Activated naive CD4-positive, alpha-beta T cell treated with anti-CD3 and anti-CD28 coated beads for 36 hours (primary cell): ENCODE results near the gene VPS25. TPM values are rescaled to one million over a fixed set of nuclear protein-coding genes. Genes with fewer than 3 reads are reported as not detected.

Source experiments
- CTCF ChIA-PET: fragments of 350-600 bp; sonication (Branson Sonifier 250); formaldehyde crosslinking; loops from one replicate; lab custom pipeline; 2021; ENCODE audit warnings: antibody characterized with exemption; lab: Charles Lee
- DNase-seq: peaks from one replicate; pipeline ENCODE4 v3.0.0-alpha.2; 2020
- H3K27ac Mint-ChIP-seq: one replicate; pipeline ENCODE4 v1.8.0; 2021; ENCODE audit warnings: mild to moderate bottlenecking, mixed read lengths
- H3K27me3 Mint-ChIP-seq: one replicate; pipeline ENCODE4 v1.8.0; 2021; ENCODE audit warnings: low read depth, mixed read lengths
- H3K36me3 Mint-ChIP-seq: one replicate; pipeline ENCODE4 v1.8.0; 2021; ENCODE audit warnings: low read depth, mixed read lengths
- H3K4me1 Mint-ChIP-seq: one replicate; pipeline ENCODE4 v1.8.0; 2021; ENCODE audit warnings: low read depth, mixed read lengths
- H3K4me3 Mint-ChIP-seq: one replicate; pipeline ENCODE4 v1.8.0; 2021; ENCODE audit warnings: mild to moderate bottlenecking, moderate library complexity, mixed read lengths
- H3K9me3 Mint-ChIP-seq: one replicate; pipeline ENCODE4 v1.8.0; 2021; ENCODE audit warnings: mixed read lengths
- intact Hi-C: fragments of 100-400 bp; cut with micrococcal nuclease; formaldehyde crosslinking; loops from one replicate; pipeline ENCODE4 v1.15.1; 2023
- total RNA-seq, 2 experiments: library from RNA; stranded (reverse); gene quantifications; one replicate each; pipeline ENCODE4 v1.2.3, GENCODE V29; 2021

The VPS25 gene
- total RNA-seq, 2 experiments from 2014 or later = 57.5 to 58.2 TPM

DNA sequence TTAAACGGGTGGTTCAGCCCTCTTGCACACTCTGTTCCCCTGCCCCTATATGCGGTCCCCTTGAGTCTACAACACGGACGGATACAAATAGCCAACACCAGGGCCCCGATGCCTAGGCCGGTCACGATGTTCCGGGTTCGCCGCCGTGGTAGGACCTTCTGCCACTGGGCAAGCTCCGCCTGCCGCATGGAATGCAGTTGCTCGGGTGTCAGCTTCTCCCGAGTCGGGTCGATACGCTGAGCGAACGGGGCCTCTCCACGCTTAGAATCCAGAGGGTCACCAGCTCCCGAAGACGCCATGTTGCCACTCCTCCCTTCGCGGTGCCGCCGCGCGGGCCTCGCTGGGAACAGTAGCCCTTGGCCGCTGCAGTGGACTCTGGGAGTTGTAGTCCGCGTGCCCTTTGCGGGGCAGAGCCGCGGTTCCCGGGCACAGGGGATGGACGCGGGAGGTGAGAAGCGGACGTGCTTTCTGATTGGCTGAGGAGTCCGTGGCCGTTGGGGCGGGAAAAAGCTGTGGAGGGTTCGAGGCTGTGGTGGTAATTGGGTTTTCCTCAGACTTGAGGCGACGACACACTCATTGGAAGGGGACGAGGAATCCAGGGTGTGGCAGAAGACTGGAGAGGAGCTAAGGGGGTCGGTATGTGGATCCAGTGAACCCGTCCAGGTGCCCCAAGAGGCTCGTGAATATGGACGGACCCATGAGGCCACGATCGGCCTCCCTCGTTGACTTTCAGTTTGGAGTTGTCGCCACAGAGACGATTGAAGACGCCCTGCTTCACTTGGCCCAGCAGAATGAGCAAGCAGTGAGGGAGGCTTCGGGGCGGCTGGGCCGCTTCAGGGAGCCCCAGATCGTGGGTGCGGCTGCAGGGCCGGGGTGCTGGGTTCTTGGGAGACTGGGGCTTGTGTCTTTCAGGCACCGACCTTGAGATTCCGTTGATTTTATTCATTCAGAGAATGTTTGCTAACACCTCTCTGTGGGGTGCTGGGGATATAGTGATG lies 25.4 kb downstream of the VPS25 start, which contains the start of the genes CNTD1 and COA3:
Gene CNTD1 (plus strand): TSS at position 479 of the 998 bp plus-strand sequence. CDS start 207 bp downstream, at position 686.
Gene COA3 (minus strand): TSS at position 322 of the 998 bp plus-strand sequence. CDS start 23 bp downstream, at position 299.
- peak; percentile 90 for DNase-seq
- CTCF ChIA-PET = interaction anchor here (0.7 to 1.3 kb wide), 3 partner anchors 25 to 35 kb away, joined by 3 to 6 read pairs (median 3); partner anchors contain the start of gene BECN1
- intact Hi-C loops = loop anchor here (1.0 to 2.0 kb wide), 3 partner anchors 26 to 54 kb away; partner anchors contain the start of genes BECN1, EZH1 and PSME3
- peak within 1 kb of the TSS; percentile 62 for H3K27ac Mint-ChIP-seq
- H3K4me1 Mint-ChIP-seq = peaks cover 21% of the 10 kb centered on the region
- H3K4me3 Mint-ChIP-seq = peak within 1 kb of the TSS; percentile 91
- no peaks in the 10 kb centered on the region for H3K27me3 Mint-ChIP-seq
- peaks cover 3% of the 10 kb centered on the region for H3K36me3 Mint-ChIP-seq
- H3K9me3 Mint-ChIP-seq = peaks cover 2% of the 10 kb centered on the region

- H3K9me3 Mint-ChIP-seq = peaks cover 2% of the 10 kb centered on the region
- DNase-seq = no peak
- intact Hi-C loops = no loop called here
- H3K27ac Mint-ChIP-seq = no peak overlapping the region
- CTCF ChIA-PET = interaction anchor here (0.9 to 1.5 kb wide), 2 partner anchors 15 to 17 kb away, joined by 3 to 4 read pairs; no protein-coding TSS in a partner anchor
- peaks cover 3% of the 10 kb centered on the region for H3K36me3 Mint-ChIP-seq
- H3K27me3 Mint-ChIP-seq = no peaks in the 10 kb centered on the region
- H3K4me3 Mint-ChIP-seq = no peak overlapping the region
- H3K4me1 Mint-ChIP-seq = peaks cover 6% of the 10 kb centered on the region
Observed at GRCh38 chr17:42803074-42803883, 30.0 kb downstream of the VPS25 start.

- H3K4me1 Mint-ChIP-seq = no peaks in the 10 kb centered on the region
- H3K36me3 Mint-ChIP-seq = peaks cover 2% of the 10 kb centered on the region
- H3K27ac Mint-ChIP-seq = no peak overlapping the region
- H3K9me3 Mint-ChIP-seq = no peaks in the 10 kb centered on the region
- CTCF ChIA-PET = interaction anchor here (0.9 kb wide), 1 partner anchor 14 kb away, joined by 3 read pairs; no protein-coding TSS in a partner anchor
- DNase-seq = no peak
- no peaks in the 10 kb centered on the region for H3K27me3 Mint-ChIP-seq
- intact Hi-C loops = no loop called here
- H3K4me3 Mint-ChIP-seq = no peak overlapping the region
Observed at GRCh38 chr17:42804918-42805367, 31.7 kb downstream of the VPS25 start.

GRCh38 chr17:42806249-42806648 lies 33.0 kb downstream of the VPS25 start:
- no peak for DNase-seq
- Mint-ChIP-seq H3K9me3 (no peaks in the 10 kb centered on the region), H3K4me1 (no peaks in the 10 kb centered on the region), H3K36me3 (peaks cover 8% of the 10 kb centered on the region), H3K27me3 (no peaks in the 10 kb centered on the region), H3K27ac (no peak overlapping the region), H3K4me3 (no peak overlapping the region)
- CTCF ChIA-PET = interaction anchor here (0.9 to 1.3 kb wide), 3 partner anchors 12 to 17 kb away, joined by 3 to 8 read pairs (median 6); partner anchors contain the start of gene BECN1
- intact Hi-C loops = no loop called here

- no peaks in the 10 kb centered on the region for H3K9me3 Mint-ChIP-seq
- CTCF ChIA-PET = interaction anchor here (1.4 kb wide), 1 partner anchor 11 kb away, joined by 3 read pairs; no protein-coding TSS in a partner anchor
- H3K27me3 Mint-ChIP-seq = no peaks in the 10 kb centered on the region
- no peaks in the 10 kb centered on the region for H3K4me1 Mint-ChIP-seq
- peaks cover 20% of the 10 kb centered on the region for H3K36me3 Mint-ChIP-seq
- H3K4me3 Mint-ChIP-seq = no peak overlapping the region
- intact Hi-C loops = no loop called here
- peak overlapping the region; percentile 1 for H3K27ac Mint-ChIP-seq
- no peak for DNase-seq
Observed at GRCh38 chr17:42809250-42809649, 36.0 kb downstream of the VPS25 start.

GRCh38 chr17:42814633-42815399 lies 41.6 kb downstream of the VPS25 start:
- intact Hi-C loops = no loop called here
- Mint-ChIP-seq H3K27me3 (no peaks in the 10 kb centered on the region), H3K27ac (no peak overlapping the region), H3K9me3 (no peaks in the 10 kb centered on the region), H3K36me3 (peaks cover 45% of the 10 kb centered on the region), H3K4me3 (no peak overlapping the region), H3K4me1 (no peaks in the 10 kb centered on the region)
- no peak for DNase-seq
- CTCF ChIA-PET = interaction anchor here (0.6 to 1.4 kb wide), 3 partner anchors 9 to 124 kb away, joined by 3 to 4 read pairs (median 3); partner anchors contain the start of gene BECN1

GRCh38 chr17:42817866-42818265 lies 44.6 kb downstream of the VPS25 start:
- intact Hi-C loops = no loop called here
- Mint-ChIP-seq H3K27ac (no peak overlapping the region), H3K36me3 (peaks cover 46% of the 10 kb centered on the region), H3K9me3 (no peaks in the 10 kb centered on the region), H3K27me3 (no peaks in the 10 kb centered on the region), H3K4me3 (no peak overlapping the region), H3K4me1 (peaks cover 20% of the 10 kb centered on the region)
- DNase-seq = no peak
- CTCF ChIA-PET = interaction anchor here (0.9 to 1.2 kb wide), 3 partner anchors 12 to 119 kb away, joined by 3 to 8 read pairs (median 3); no protein-coding TSS in a partner anchor

- no peak for DNase-seq
- H3K4me1 Mint-ChIP-seq = peaks cover 23% of the 10 kb centered on the region
- no peaks in the 10 kb centered on the region for H3K9me3 Mint-ChIP-seq
- intact Hi-C loops = no loop called here
- no peak overlapping the region for H3K27ac Mint-ChIP-seq
- no peaks in the 10 kb centered on the region for H3K27me3 Mint-ChIP-seq
- no peak overlapping the region for H3K4me3 Mint-ChIP-seq
- H3K36me3 Mint-ChIP-seq = peaks cover 46% of the 10 kb centered on the region
- CTCF ChIA-PET = interaction anchor here (0.9 to 1.2 kb wide), 3 partner anchors 12 to 119 kb away, joined by 3 to 8 read pairs (median 3); no protein-coding TSS in a partner anchor
Observed at GRCh38 chr17:42818379-42818778, 45.1 kb downstream of the VPS25 start.

- peak; percentile 82 for DNase-seq
- Mint-ChIP-seq H3K9me3 (no peaks in the 10 kb centered on the region), H3K36me3 (peaks cover 36% of the 10 kb centered on the region), H3K4me1 (peaks cover 32% of the 10 kb centered on the region), H3K4me3 (no peak overlapping the region), H3K27me3 (no peaks in the 10 kb centered on the region), H3K27ac (no peak overlapping the region)
- CTCF ChIA-PET = interaction anchor here (0.6 to 2.1 kb wide), 12 partner anchors 10 to 759 kb away, joined by 3 to 16 read pairs (median 3); partner anchors contain the start of gene PSME3
- intact Hi-C loops = loop anchor here (1.0 kb wide), 1 partner anchor 178 kb away; the partner anchor contains the start of gene RPL27
Observed at GRCh38 chr17:42819939-42820535, 46.8 kb downstream of the VPS25 start.

DNA sequence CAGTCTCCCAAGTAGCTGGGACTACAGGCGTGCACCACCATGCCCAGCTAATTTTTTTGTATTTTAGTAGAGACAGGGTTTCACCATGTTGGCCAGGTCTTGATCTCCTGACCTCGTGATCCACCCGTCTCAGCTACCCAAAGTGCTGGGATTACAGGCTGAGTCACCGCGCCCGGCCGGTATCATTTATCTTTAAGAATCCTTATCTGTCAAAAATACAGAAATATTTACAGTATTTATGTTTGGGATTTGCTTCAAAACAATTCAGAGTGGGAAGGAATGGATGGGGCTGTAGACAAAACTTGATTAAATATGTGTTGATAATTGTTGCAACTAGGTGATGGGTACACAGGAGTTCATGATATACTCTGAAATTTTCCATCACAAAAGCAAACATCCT lies 47.9 kb downstream of the VPS25 start:
- Mint-ChIP-seq H3K4me3 (no peak overlapping the region), H3K9me3 (no peaks in the 10 kb centered on the region), H3K27ac (no peak overlapping the region), H3K27me3 (no peaks in the 10 kb centered on the region), H3K36me3 (peaks cover 29% of the 10 kb centered on the region), H3K4me1 (peaks cover 34% of the 10 kb centered on the region)
- DNase-seq = no peak
- CTCF ChIA-PET = interaction anchor here (1.0 to 2.1 kb wide), 7 partner anchors 8 to 108 kb away, joined by 3 to 16 read pairs (median 4); partner anchors contain the start of genes PSME3 and WNK4
- intact Hi-C loops = no loop called here
